ENCODE results near the gene SALL3. TPM values are rescaled to one million over a fixed set of nuclear protein-coding genes. Genes with fewer than 3 reads are reported as not detected.

The SALL3 gene
- total RNA-seq, 6 donors from 2014 or later: 0.11 to 0.24 TPM; not detected in 4

- Histone ChIP-seq H3K9me3 (no peaks in the 10 kb centered on the region), H3K27me3 (no peaks in the 10 kb centered on the region), H3K4me3 (no peak overlapping the region), H3K4me1 (no peaks in the 10 kb centered on the region), H3K27ac (no peak overlapping the region), H3K36me3 (no peaks in the 10 kb centered on the region)
- 83% methylated on average over 9 of the region's 9 CpGs for WGBS, 2 donors
- ATAC-seq (ENCODE audit: low FRiP score in 2 of 2) (no peak), DNase-seq (no peak)
- TF ChIP-seq POLR2A (IDR thresholded peaks at IDR 0.05): no peak
- no peak for TF ChIP-seq EP300 (IDR thresholded peaks at IDR 0.05)
- no peak for TF ChIP-seq CTCF (IDR thresholded peaks at IDR 0.05)
- TF ChIP-seq POLR2AphosphoS5 (IDR thresholded peaks at IDR 0.05): no peak
Observed at GRCh38 chr18:78945628-78946027, 34.0 kb upstream of the SALL3 start.

- Histone ChIP-seq H3K27ac (no peak overlapping the region), H3K4me1 (no peaks in the 10 kb centered on the region), H3K27me3 (no peaks in the 10 kb centered on the region), H3K9me3 (peaks cover 0 to 4% (median 0%) of the 10 kb centered on the region in 4 donors), H3K4me3 (no peak overlapping the region), H3K36me3 (no peaks in the 10 kb centered on the region)
- 89 to 92% methylated on average over 11 to 15 of the region's 15 CpGs for WGBS, 2 donors
- ATAC-seq (ENCODE audit: low FRiP score in 2 of 2): no peak
- DNase-seq: no peak
- TF ChIP-seq POLR2AphosphoS5 (IDR thresholded peaks at IDR 0.05): no peak
- no peak for TF ChIP-seq POLR2A (IDR thresholded peaks at IDR 0.05)
- TF ChIP-seq EP300 (IDR thresholded peaks at IDR 0.05): no peak
- no peak for TF ChIP-seq CTCF (IDR thresholded peaks at IDR 0.05)
Observed at GRCh38 chr18:78947291-78947690, 32.3 kb upstream of the SALL3 start.

GRCh38 chr18:78948221-78948620 lies 31.4 kb upstream of the SALL3 start:
- ATAC-seq (ENCODE audit: low FRiP score in 2 of 2) (no peak), DNase-seq (no peak)
- no peak overlapping the region for H3K27ac ChIP-seq
- WGBS, 2 donors: 52 to 56% methylated on average over 12 of the region's 12 CpGs
- peaks cover 0 to 4% (median 0%) of the 10 kb centered on the region in 4 donors for H3K9me3 ChIP-seq
- no peaks in the 10 kb centered on the region for H3K27me3 ChIP-seq
- H3K4me3 ChIP-seq: no peak overlapping the region
- H3K4me1 ChIP-seq: no peaks in the 10 kb centered on the region
- TF ChIP-seq CTCF (IDR thresholded peaks at IDR 0.05): no peak
- no peak for TF ChIP-seq POLR2A (IDR thresholded peaks at IDR 0.05)
- no peak for TF ChIP-seq POLR2AphosphoS5 (IDR thresholded peaks at IDR 0.05)
- H3K36me3 ChIP-seq: no peaks in the 10 kb centered on the region

- H3K36me3 ChIP-seq: no peaks in the 10 kb centered on the region
- no peak overlapping the region for H3K4me3 ChIP-seq
- H3K4me1 ChIP-seq: no peaks in the 10 kb centered on the region
- no peak overlapping the region for H3K27ac ChIP-seq
- DNase-seq (no peak), ATAC-seq (ENCODE audit: low FRiP score in 2 of 2) (no peak)
- no peaks in the 10 kb centered on the region for H3K27me3 ChIP-seq
- TF ChIP-seq POLR2A (IDR thresholded peaks at IDR 0.05): no peak
- TF ChIP-seq EP300 (IDR thresholded peaks at IDR 0.05): no peak
- no peak for TF ChIP-seq CTCF (IDR thresholded peaks at IDR 0.05)
- peaks cover 0 to 4% (median 0%) of the 10 kb centered on the region in 4 donors for H3K9me3 ChIP-seq
- WGBS, 2 donors: 77 to 81% methylated on average over 13 of the region's 13 CpGs
Observed at GRCh38 chr18:78948707-78949106, 30.9 kb upstream of the SALL3 start.

- no peak overlapping the region for H3K4me3 ChIP-seq
- ATAC-seq (ENCODE audit: low FRiP score in 2 of 2) (no peak), DNase-seq (no peak)
- H3K9me3 ChIP-seq: peaks cover 0 to 4% (median 0%) of the 10 kb centered on the region in 4 donors
- H3K36me3 ChIP-seq: no peaks in the 10 kb centered on the region
- no peak overlapping the region for H3K27ac ChIP-seq
- H3K4me1 ChIP-seq: no peaks in the 10 kb centered on the region
- H3K27me3 ChIP-seq: no peaks in the 10 kb centered on the region
- 90 to 93% methylated on average over 17 of the region's 17 CpGs for WGBS, 2 donors
- TF ChIP-seq POLR2AphosphoS5 (IDR thresholded peaks at IDR 0.05): no peak
- no peak for TF ChIP-seq CTCF (IDR thresholded peaks at IDR 0.05)
- no peak for TF ChIP-seq POLR2A (IDR thresholded peaks at IDR 0.05)
- TF ChIP-seq EP300 (IDR thresholded peaks at IDR 0.05): no peak
Observed at GRCh38 chr18:78949216-78949615, 30.4 kb upstream of the SALL3 start.
